ENCODE data around the gene OTOG.

- TF ChIP-seq EZH2 (IDR thresholded peaks at IDR 0.05) (no peak), POLR2AphosphoS5 (IDR thresholded peaks at IDR 0.05; ENCODE audit: borderline replicate concordance, low read depth, low read length) (no peak), FOXP2 (optimal IDR thresholded peaks at IDR 0.05; ENCODE audit: control extremely low read depth, extremely low read length, insufficient read depth) (no peak)
Observed at GRCh38 chr11:17580271-17580670, 33.2 kb downstream of the OTOG start.
